AG04449 (cell line): ENCODE measurements around the gene ZNF592.

Experiments used
- CTCF ChIA-PET: fragments of 350-600 bp; formaldehyde crosslinking; extraction: SDS; loops from one replicate; lab custom pipeline; 2021; ENCODE audit warnings: antibody characterized with exemption; lab: Yijun Ruan, JAX
- POLR2A ChIA-PET: fragments of 400-600, 350-600 bp; formaldehyde crosslinking; extraction: SDS; loops from one replicate; lab custom pipeline; 2020; ENCODE audit warnings: antibody characterized with exemption, inconsistent platforms; lab: Yijun Ruan, JAX
- DNase-seq: peaks from one replicate; pipeline ENCODE4 v3.0.0-alpha.2; 2010; ENCODE audit warnings: low read depth, low spot score
- H3K4me3 ChIP-seq: 2 replicates; pipeline ENCODE4 v1.5.1; 2011; ENCODE audit warnings: low read depth, mild to moderate bottlenecking, control low read depth, low read length
- CTCF ChIP-seq: IDR thresholded peaks from one replicate; pipeline ENCODE4 v1.5.1; 2011; ENCODE audit warnings: mild to moderate bottlenecking, moderate library complexity, low read length, control low read depth, inconsistent platforms; ENCODE audit not compliant: insufficient read depth; ENCODE audit errors: missing control alignments

The ZNF592 gene

GRCh38 chr15:84852212-84852611 is 103.8 kb downstream of the ZNF592 start:
- no peak for DNase-seq
- no peak overlapping the region for H3K4me3 ChIP-seq
- TF ChIP-seq CTCF, result no peak
- ChIA-PET CTCF (interaction anchor here (0.6 to 1.8 kb wide), 2 partner anchors 26 to 76 kb away, joined by 4 read pairs; no protein-coding TSS in a partner anchor), POLR2A (no interaction called here)

GRCh38 chr15:84855136-84855535 is 106.7 kb downstream of the ZNF592 start:
- ChIA-PET CTCF (interaction anchor here (1.3 to 1.4 kb wide), 3 partner anchors 8 to 27 kb away, joined by 3 to 7 read pairs (median 6); no protein-coding TSS in a partner anchor), POLR2A (no interaction called here)

GRCh38 chr15:84855765-84856164 is 107.4 kb downstream of the ZNF592 start:
- no peak overlapping the region for H3K4me3 ChIP-seq
- ChIA-PET POLR2A (no interaction called here), CTCF (no interaction called here)
- DNase-seq, result no peak
- no peak for TF ChIP-seq CTCF

More at GRCh38 chr15:84855136-84855535, 106.7 kb downstream of the ZNF592 start:
- no peak for TF ChIP-seq CTCF
- no peak for DNase-seq
- no peak overlapping the region for H3K4me3 ChIP-seq
